GM18511 (cell line): ENCODE results near the gene CSMD2.
"Not testable (repeated sequence)": the region's sequence is repeated elsewhere in the genome, so short reads cannot be mapped to it uniquely, and the experiment has no call there.

Source experiments
- ATAC-seq: cut with Tn5 transposase; IDR thresholded peaks from one replicate; pipeline ENCODE4 v1.9.1; 2021; ENCODE audit warnings: mild to moderate bottlenecking, moderate library complexity; ENCODE audit not compliant: unreplicated experiment

CSMD2 gene

GRCh38 chr1:34113362-34113761, 51.7 kb downstream of the CSMD2 start:
- no peak for ATAC-seq

GRCh38 chr1:34108711-34109110, 56.3 kb downstream of the CSMD2 start:
- ATAC-seq = no peak

DNA sequence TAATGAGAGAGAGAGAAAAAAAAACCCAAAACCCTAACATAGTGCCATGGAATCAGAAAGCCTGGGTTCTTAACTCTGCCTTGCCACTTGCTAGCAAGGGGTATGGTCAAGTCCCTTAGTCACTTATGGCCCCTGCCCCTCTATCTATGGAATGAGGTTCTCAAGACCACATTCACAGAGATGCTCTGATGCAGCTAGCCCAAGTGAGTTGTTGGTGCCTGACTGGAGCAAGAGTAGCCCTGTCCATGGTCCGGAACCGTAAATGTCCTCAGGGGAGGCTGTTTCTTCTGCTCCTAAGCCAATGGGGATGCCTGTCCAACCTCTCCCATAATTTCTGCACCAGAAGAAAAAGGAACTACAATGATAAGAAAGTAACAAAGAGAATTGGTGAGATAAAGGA, 56.8 kb downstream of the CSMD2 start:
- ATAC-seq = no peak

DNA sequence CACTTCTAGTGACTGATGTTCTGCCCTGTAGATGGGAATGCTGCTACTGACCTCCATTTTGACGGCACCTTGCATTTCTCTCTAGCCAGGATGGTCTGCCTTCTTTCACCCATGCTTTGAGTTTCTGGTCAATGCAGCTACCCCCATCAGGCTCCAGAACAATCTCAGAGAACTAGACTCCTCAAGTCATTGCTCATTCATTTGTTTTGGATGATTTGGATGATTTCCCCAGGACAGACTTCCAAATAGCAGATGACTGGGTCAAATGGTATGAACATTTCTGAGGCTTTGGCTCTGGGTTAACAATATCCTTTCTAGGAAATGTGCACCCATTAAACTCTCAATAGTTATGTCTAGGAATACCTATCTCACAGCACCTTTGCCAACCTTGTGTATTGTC, 63.9 kb downstream of the CSMD2 start:
- no peak for ATAC-seq

DNA sequence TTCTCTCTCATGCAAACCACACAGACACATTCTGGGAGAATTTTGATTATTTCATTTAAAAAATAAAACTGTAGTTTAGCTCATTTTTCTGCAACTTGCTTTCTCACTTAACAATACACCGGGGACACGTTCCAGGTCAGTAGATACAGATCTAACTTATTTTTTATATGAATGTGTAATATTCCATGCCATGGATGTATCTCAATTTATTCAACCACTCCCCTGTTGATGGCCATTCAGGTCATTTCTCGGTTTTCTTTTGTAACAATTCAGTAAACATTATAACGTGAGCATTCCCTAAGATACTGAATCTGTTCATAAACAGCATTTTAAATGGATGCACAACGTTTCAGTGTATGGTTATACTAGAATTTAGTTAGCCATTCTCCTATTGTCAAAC, 64.7 kb downstream of the CSMD2 start:
- no peak for ATAC-seq

DNA sequence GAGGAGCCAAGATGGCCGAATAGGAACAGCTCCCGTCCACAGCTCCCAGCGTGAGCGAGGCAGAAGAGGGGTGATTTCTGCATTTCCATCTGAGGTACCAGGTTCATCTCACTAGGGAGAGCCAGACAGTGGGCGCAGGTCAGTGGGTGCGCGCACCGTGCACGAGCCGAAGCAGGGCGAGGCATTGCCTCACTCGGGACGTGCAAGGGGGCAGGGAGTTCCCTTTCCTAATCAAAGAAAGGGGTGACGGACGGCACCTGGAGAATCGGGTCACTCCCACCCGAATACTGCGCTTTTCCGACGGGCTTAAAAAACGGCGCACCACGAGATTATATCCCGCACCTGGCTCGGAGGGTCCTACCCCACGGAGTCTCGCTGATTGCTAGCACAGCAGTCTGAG, 72.6 kb downstream of the CSMD2 start:
- not testable (repeated sequence) for ATAC-seq

- ATAC-seq = no peak
These were observed 75.3 kb downstream of the CSMD2 start for GRCh38 chr1:34089731-34090130.

DNA sequence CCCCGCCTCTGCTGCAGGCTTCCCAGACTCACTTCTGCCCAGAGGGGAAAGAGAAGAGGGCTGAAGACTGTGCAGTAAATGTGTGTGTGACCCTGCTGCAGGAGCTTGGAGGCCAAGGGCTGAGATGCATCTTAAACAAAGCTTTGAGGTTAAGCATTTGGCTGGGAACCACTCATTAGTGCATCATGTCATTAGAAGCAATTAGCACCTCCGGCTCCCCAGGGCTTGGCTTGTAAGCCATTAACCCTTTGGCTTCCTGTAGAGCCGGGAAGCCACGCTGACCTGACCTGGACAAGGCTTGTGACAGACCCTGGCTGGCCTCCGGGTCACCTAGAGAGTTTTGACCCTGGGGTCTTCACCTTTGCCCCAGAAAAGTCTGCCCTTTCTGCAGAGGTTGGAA, 77.0 kb downstream of the CSMD2 start:
- ATAC-seq = no peak

- ATAC-seq = no peak
These were observed 78.5 kb downstream of the CSMD2 start for GRCh38 chr1:34086561-34086960.

- no peak for ATAC-seq
These were observed 81.1 kb downstream of the CSMD2 start for GRCh38 chr1:34083974-34084373.

DNA sequence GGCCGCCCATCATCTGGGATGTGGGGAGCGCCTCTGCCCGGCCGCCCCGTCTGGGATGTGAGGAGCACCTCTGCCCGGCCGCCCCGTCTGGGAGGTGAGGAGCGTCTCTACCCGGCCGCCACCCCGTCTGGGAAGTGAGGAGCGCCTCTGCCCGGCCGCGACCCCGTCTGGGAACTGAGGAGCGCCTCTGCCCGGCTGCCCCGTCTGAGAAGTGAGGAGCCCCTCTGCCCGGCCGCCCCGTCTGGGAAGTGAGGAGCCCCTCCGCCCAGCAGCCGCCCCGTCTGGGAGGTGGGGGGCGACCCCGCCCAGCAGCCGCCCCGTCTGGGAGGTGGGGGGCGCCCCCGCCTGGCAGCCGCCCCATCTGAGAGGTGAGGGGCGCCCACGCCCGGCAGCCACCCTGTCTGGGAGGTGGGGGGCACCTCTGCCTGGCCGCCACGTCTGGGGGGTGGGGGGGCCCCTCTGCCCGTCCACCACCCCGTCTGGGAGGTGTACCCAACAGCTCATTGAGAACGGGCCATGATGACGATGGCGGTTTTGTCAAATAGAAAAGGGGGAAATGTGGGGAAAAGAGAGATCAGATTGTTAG, 82.9 kb downstream of the CSMD2 start:
- not testable (repeated sequence) for ATAC-seq

DNA sequence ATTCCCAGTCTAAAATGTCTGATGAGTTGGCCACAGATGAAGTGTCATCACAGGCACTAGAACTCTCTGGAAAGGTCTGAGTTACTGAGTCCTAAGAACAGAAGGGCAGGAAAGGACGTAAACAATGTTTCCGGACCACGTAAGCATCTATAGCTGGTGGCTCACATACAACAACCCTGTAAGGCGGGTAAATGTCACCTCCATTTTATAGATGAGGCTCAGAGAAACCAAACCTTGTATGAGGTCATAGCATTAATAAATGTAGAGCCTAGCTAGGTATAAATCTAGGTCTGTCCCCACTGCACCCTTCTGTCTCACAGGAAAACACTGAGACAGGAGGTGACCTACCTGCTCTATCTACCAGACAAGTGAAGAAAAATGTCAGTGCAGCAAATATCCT, 86.6 kb downstream of the CSMD2 start:
- no peak for ATAC-seq

DNA sequence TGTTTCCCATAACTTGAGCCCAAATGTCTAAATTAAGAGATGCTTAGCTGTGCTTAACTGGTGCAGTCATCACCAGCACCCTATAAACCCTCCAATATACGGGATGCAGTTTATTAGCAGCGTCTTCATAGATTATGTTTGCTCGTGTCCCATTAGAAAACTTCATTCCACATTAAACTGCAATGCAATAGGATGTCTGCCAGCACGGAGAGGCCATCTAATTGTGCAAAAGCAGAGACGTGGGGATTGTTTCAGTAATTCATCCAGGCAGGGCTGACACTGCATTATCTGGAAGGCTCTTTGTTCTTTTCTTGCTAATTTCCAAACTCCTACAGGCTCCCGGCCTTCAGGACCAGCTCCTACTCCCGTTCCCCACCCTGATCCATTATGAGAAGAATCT, 89.5 kb downstream of the CSMD2 start:
- ATAC-seq = no peak

DNA sequence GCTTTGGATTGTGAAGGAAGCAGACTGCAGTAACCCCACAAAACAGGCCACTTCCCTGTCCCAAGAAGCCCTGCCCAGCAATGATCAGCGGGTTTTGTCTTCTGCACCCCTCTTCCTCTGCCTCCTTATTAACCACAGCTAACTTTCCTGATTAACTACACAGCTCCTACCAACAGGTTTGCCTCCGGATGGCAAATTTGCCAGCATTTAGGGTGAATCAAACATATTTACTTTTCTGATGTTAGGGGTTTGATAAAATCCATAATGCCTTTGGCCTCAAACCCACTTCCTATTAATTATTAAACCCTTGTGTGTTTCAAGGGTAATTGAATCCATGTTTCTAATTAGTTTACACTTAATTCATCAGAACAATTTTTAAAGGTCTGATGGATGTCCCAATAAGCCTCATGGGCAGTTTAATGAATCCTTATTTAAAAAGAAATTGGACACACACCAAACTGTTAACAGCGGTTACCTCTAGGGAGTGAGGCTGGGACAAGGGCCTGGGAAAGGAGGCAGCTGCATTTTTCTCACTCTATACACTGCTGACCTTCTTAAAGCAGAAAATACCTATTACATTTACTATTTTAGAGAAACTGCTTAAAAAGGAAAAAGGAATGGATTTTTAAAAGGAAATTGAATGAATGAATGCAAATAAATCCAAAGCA, 91.9 kb downstream of the CSMD2 start:
- no peak for ATAC-seq

DNA sequence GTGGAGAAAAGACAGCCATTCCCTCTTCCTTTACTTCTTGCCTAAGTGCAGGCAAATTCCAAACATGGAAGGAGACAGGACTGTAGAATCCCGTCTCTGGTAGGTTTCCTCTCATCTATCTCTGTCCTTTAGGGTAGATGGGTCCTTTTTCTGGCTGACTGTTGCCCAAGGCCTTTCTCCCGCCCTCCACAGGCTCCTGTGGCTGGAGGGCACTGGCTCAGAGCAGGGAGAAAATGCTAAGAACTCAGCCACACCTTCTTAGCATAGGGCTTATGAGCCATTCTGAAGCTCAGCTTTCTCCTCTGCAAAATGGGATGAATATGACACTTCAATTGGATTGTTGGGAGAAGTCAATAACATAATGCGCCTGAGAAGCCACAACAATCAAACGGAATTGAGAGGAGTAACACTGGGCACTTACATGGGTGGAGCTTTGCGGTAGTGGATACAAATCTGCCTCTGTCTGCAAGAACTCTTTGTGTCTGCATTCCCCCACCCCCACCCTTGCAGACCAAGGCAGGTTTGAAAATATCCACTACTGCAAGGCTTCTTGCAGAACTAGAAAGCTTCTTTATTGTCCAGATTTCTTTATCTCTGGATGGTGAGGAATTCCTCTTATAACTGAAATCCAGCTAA, 94.7 kb downstream of the CSMD2 start:
- ATAC-seq = no peak

DNA sequence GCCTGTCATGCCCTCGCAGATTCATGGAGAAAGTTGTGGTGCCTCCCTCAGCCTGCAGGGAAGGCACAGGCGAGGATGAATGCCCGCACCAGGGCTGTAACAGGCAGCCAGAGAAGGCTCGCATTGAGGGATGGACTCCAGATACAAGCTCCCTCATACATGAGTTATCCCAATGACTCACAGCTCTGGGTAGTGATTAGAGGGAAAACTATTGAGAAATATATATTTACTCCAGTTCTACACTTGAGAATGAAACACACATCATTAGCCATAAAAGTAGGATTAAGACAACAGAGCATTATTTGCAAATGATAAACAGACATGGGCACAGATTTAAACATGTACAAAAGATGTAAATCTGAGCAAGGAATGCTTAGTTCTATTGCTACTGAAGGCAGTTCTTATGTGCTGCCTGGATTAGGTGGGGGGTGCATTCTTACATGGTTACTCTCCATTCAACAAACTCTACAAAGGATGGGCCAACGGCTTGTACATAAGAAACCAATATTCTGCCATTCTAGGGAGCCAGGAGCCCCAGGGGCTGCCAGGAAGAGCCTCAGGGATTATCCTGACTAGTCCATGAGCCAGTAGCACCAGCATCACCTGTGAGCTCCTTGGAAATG, 97.9 kb downstream of the CSMD2 start:
- ATAC-seq = no peak

- ATAC-seq = no peak
These were observed 98.9 kb downstream of the CSMD2 start for GRCh38 chr1:34066166-34066565.

DNA sequence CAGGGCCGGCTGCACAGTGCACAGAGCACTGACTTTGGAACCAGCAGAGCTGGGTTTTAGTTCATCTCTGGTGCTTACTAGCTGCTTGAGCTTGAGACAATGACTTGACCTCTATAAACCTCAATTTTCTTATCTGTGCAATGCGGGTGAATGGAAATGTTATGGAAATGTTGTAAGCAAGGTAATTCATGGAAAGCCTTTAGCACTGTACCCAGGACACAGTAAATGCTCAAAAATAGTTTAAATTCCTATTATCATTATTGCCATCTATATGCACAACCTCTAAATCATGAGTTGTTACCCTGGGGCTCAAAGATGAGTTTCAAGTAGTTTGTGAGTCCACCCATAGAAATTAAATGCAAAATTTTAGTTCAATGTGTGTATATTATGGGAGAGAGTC, 99.5 kb downstream of the CSMD2 start:
- no peak for ATAC-seq

DNA sequence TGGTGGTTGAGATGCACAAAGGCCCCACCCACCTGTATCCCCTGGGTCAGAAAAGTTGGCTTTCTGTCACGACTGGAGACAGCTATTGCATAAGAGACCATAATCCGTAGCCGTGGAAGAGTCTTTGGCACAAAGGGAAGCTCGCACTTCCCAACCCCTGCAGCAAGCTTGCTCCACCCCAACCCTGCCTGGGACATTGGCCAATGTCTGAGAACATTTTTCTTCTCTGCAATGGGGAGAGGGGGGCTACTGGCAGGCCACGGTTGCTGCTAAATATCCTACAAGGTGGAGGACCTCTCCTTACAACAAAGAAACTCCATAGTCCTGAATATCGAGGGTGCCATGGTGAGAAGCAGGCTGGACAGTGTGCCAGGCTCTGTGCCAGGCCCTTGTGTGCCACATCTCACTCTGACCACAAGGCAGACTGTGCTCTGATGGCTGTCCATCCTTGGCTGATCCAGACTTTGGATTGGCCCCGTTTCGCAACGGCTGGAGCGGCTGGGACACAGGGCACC, 104.1 kb downstream of the CSMD2 start:
- ATAC-seq = no peak

- no peak for ATAC-seq
These were observed 104.8 kb downstream of the CSMD2 start for GRCh38 chr1:34060187-34060730.

GRCh38 chr1:34057347-34058130, 107.5 kb downstream of the CSMD2 start:
- ATAC-seq = no peak
